Measurements from ENCODE around the gene MASP2. TPM values are rescaled to one million over a fixed set of nuclear protein-coding genes. Genes with fewer than 3 reads are reported as not detected.

Gene MASP2
- total RNA-seq, 1 experiment from 2014 or later, result 0.25 TPM

DNA sequence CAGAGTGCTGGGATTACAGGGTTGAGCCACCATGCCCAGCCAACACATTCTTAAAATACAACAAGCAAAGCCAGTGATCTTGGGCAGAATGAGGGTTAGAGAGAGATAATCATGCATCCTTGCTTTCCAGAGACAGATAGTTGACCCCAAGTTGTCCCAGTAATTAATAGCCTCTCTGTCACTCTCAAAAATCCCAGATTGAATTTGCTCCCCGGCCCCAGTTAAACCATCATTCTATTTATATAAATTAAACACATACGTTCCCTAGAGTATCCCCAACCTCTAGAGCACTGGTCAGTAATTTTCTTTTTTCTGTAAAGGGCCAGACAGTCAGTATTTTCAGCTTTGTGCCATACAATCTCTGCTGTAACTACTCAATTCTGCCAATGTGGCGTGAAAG, 50.9 kb downstream of the MASP2 start (continued):
- TF ChIP-seq, protein P1, sequence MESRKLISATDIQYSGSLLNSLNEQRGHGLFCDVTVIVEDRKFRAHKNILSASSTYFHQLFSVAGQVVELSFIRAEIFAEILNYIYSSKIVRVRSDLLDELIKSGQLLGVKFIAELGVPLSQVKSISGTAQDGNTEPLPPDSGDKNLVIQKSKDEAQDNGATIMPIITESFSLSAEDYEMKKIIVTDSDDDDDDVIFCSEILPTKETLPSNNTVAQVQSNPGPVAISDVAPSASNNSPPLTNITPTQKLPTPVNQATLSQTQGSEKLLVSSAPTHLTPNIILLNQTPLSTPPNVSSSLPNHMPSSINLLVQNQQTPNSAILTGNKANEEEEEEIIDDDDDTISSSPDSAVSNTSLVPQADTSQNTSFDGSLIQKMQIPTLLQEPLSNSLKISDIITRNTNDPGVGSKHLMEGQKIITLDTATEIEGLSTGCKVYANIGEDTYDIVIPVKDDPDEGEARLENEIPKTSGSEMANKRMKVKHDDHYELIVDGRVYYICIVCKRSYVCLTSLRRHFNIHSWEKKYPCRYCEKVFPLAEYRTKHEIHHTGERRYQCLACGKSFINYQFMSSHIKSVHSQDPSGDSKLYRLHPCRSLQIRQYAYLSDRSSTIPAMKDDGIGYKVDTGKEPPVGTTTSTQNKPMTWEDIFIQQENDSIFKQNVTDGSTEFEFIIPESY (IDR thresholded peaks at IDR 0.05; ENCODE audit: extremely low read depth, insufficient replicate concordance, low read length), result no peak
- no peak for TF ChIP-seq POLR2A (IDR thresholded peaks at IDR 0.05; ENCODE audit: borderline replicate concordance, extremely low read depth, insufficient read depth, insufficient read length)
- no peak for TF ChIP-seq EGR1 (IDR thresholded peaks at IDR 0.05; ENCODE audit: low read depth)
- TF ChIP-seq, protein P2, sequence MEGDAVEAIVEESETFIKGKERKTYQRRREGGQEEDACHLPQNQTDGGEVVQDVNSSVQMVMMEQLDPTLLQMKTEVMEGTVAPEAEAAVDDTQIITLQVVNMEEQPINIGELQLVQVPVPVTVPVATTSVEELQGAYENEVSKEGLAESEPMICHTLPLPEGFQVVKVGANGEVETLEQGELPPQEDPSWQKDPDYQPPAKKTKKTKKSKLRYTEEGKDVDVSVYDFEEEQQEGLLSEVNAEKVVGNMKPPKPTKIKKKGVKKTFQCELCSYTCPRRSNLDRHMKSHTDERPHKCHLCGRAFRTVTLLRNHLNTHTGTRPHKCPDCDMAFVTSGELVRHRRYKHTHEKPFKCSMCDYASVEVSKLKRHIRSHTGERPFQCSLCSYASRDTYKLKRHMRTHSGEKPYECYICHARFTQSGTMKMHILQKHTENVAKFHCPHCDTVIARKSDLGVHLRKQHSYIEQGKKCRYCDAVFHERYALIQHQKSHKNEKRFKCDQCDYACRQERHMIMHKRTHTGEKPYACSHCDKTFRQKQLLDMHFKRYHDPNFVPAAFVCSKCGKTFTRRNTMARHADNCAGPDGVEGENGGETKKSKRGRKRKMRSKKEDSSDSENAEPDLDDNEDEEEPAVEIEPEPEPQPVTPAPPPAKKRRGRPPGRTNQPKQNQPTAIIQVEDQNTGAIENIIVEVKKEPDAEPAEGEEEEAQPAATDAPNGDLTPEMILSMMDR (IDR thresholded peaks at IDR 0.05 in 2 of 3, conservative IDR thresholded peaks at IDR 0.05 in 1 of 3; ENCODE audit: borderline replicate concordance in 1 of 3, insufficient read depth in 1 of 3, low read depth in 2 of 3, low read length in 2 of 3), result no peak
- TF ChIP-seq ELF1 (IDR thresholded peaks at IDR 0.05; ENCODE audit: borderline replicate concordance, low read depth), result no peak
- TF ChIP-seq RAD21 (IDR thresholded peaks at IDR 0.05; ENCODE audit: low read depth), result no peak
- no peak for TF ChIP-seq ZNF274 (IDR thresholded peaks at IDR 0.05; ENCODE audit: low read depth, low read length)
- no peak for TF ChIP-seq FOSL1 (IDR thresholded peaks at IDR 0.05; ENCODE audit: low read depth)
- no peak for TF ChIP-seq MAX (IDR thresholded peaks at IDR 0.05)
- no peak for TF ChIP-seq SP1 (IDR thresholded peaks at IDR 0.05; ENCODE audit: low read depth)
- no peak for TF ChIP-seq SIN3A (IDR thresholded peaks at IDR 0.05; ENCODE audit: low read depth)

- ChIA-PET POLR2A (no interaction called here), RAD21 (ENCODE audit: low non-redundant PET in 1 of 2, low total read pairs in 2 of 2, uncharacterized antibody in 2 of 2, unreplicated experiment in 2 of 2) (no interaction called here), CTCF (no interaction called here)
- no peaks in the 10 kb centered on the region for H3K79me2 ChIP-seq (ENCODE audit: insufficient read depth, low read length)
- BruUV-seq (replicated peaks), result no TSS peak
- H3K9me3 ChIP-seq (ENCODE audit: control insufficient read depth in 1 of 2, insufficient read depth in 1 of 2, low read depth in 1 of 2, low read length in 2 of 2), result no peaks in the 10 kb centered on the region
- intact Hi-C loops (cut with micrococcal nuclease), result no loop called here
- H3K4me1 ChIP-seq (ENCODE audit: control insufficient read depth in 1 of 2, insufficient read depth in 2 of 2, low read length in 2 of 2), result peaks cover 4 to 9% of the 10 kb centered on the region in 2 experiments; a peak in 2 of 4 replicates
- DNase-seq (ENCODE audit: low read depth, low spot score) (no peak), ATAC-seq (no peak)
- H3K9ac ChIP-seq (ENCODE audit: low read length), result no peak overlapping the region
- TF ChIP-seq MAX (IDR thresholded peaks at IDR 0.05), result no peak
- no peak for TF ChIP-seq FOSL1 (IDR thresholded peaks at IDR 0.05; ENCODE audit: low read depth)
- TF ChIP-seq CEBPB (IDR thresholded peaks at IDR 0.05; ENCODE audit: low read depth), result no peak
- TF ChIP-seq POLR2AphosphoS5 (IDR thresholded peaks at IDR 0.05; ENCODE audit: low read depth, low read length), result no peak
- TF ChIP-seq JUND (IDR thresholded peaks at IDR 0.05), result no peak
- no peak for TF ChIP-seq EZH2phosphoT487 (IDR thresholded peaks at IDR 0.05; ENCODE audit: borderline replicate concordance)
- no peak for TF ChIP-seq POLR2A (IDR thresholded peaks at IDR 0.05; ENCODE audit: borderline replicate concordance, extremely low read depth, insufficient read depth, insufficient read length)
- no peak for TF ChIP-seq YY1 (IDR thresholded peaks at IDR 0.05; ENCODE audit: extremely low read depth, insufficient replicate concordance, low read depth, low read length)
- TF ChIP-seq, protein P2 (IDR thresholded peaks at IDR 0.05 in 2 of 3, conservative IDR thresholded peaks at IDR 0.05 in 1 of 3; ENCODE audit: borderline replicate concordance in 1 of 3, insufficient read depth in 1 of 3, low read depth in 2 of 3, low read length in 2 of 3), result no peak
- no peak for TF ChIP-seq EZH2 (IDR thresholded peaks at IDR 0.05)
- no peak for TF ChIP-seq CBX3 (IDR thresholded peaks at IDR 0.05; ENCODE audit: low read depth)
- TF ChIP-seq TCF7L2 (IDR thresholded peaks at IDR 0.05; ENCODE audit: borderline replicate concordance, extremely low read depth, insufficient read depth, insufficient read length), result no peak
- H3K27ac ChIP-seq (ENCODE audit: low read depth, low read length), result no peak overlapping the region
- H4K20me1 ChIP-seq (ENCODE audit: insufficient read depth), result no peaks in the 10 kb centered on the region
- H3K4me3 ChIP-seq (replicated peaks in 1 of 2; ENCODE audit: low read depth in 1 of 2, low read length in 2 of 2), result no peak overlapping the region
- H3K27me3 ChIP-seq (ENCODE audit: insufficient read depth, low read length), result no peaks in the 10 kb centered on the region
- H2AFZ ChIP-seq (ENCODE audit: low read depth, low read length, poor library complexity, severe bottlenecking), result no peak overlapping the region
- H3K36me3 ChIP-seq (ENCODE audit: control insufficient read depth in 1 of 2, insufficient read depth in 2 of 2, low read length in 2 of 2), result no peaks in the 10 kb centered on the region
- H3K4me2 ChIP-seq (ENCODE audit: low read length), result no peak overlapping the region
- H3K9me2 ChIP-seq (ENCODE audit: insufficient read depth), result no peaks in the 10 kb centered on the region
Observed at GRCh38 chr1:10992864-10993263, 54.2 kb downstream of the MASP2 start.
